PC-3 (cell line): Measurements from ENCODE around the gene RAD21L1. TPM values are rescaled to one million over a fixed set of nuclear protein-coding genes. Genes with fewer than 3 reads are reported as not detected.

ENCODE experiments used
- ATAC-seq: fragments of 200-7000 bp; cut with Tn5 transposase; 2 replicates; pipeline ENCODE4 v1.9.1; 2020; ENCODE audit warnings: mild to moderate bottlenecking, moderate library complexity
- BruUV-seq: library from RNA; stranded (reverse); fragments of 400-500 nt; replicated peaks from 2 replicates; lab custom pipeline; 2021; lab: Mats Ljungman, UMichigan
- CTCF ChIA-PET: fragments of 300-600 bp; sonication (Branson Sonifier 250); formaldehyde crosslinking; loops from one replicate; lab custom pipeline; 2022; ENCODE audit warnings: antibody characterized with exemption; lab: Charles Lee
- POLR2A ChIA-PET: fragments of 300-600 bp; sonication (Branson Sonifier 250); formaldehyde crosslinking; loops from one replicate; lab custom pipeline; 2022; ENCODE audit warnings: antibody characterized with exemption; ENCODE audit not compliant: unreplicated experiment; lab: Charles Lee
- DNase-seq: peaks from one replicate; pipeline ENCODE4 v3.0.0-alpha.2; 2015
- H2AFZ ChIP-seq: fragments of 300-600 bp; sonication (generic); 2 replicates; pipeline ENCODE4 v1.6.0; 2016; ENCODE audit warnings: antibody characterized with exemption, low read length
- H3F3A ChIP-seq: fragments of 300-600 bp; sonication (generic); one replicate; pipeline ENCODE4 v1.6.0; 2017; ENCODE audit warnings: antibody characterized with exemption, low read length, control low read depth, mild to moderate bottlenecking; ENCODE audit not compliant: unreplicated experiment
- H3K27ac ChIP-seq: fragments of 300-600 bp; sonication (generic); 2 replicates; pipeline ENCODE4 v1.5.1; 2016; ENCODE audit warnings: mild to moderate bottlenecking, low read length
- H3K27me3 ChIP-seq: fragments of 300-600 bp; sonication (generic); 2 replicates; pipeline ENCODE4 v1.6.1; 2016; ENCODE audit warnings: low read length, mixed read lengths
- H3K36me3 ChIP-seq: fragments of 300-600 bp; sonication (generic); 2 replicates; pipeline ENCODE4 v1.6.1; 2016; ENCODE audit warnings: low read depth, mixed run types, low read length, mixed read lengths
- H3K4me1 ChIP-seq: fragments of 300-600 bp; sonication (generic); 2 replicates; pipeline ENCODE4 v1.5.1; 2016; ENCODE audit warnings: low read length; ENCODE audit not compliant: insufficient read depth
- H3K4me2 ChIP-seq: fragments of 300-600 bp; sonication (generic); 2 replicates; pipeline ENCODE4 v1.6.0; 2016; ENCODE audit warnings: low read length
- H3K4me3 ChIP-seq: fragments of 300-600 bp; sonication (generic); 2 replicates; pipeline ENCODE4 v1.5.1; 2016; ENCODE audit warnings: mild to moderate bottlenecking, low read length, mixed read lengths
- H3K79me2 ChIP-seq: fragments of 300-600 bp; sonication (generic); 2 replicates; pipeline ENCODE4 v1.6.1; 2017; ENCODE audit warnings: low read length, mixed read lengths
- H3K9ac ChIP-seq: fragments of 300-600 bp; sonication (generic); 2 replicates; pipeline ENCODE4 v1.6.0; 2016; ENCODE audit warnings: mild to moderate bottlenecking, low read length
- H3K9me2 ChIP-seq: fragments of 300-600 bp; sonication (generic); replicated peaks from 2 replicates; pipeline ENCODE4 v1.6.1; 2016; ENCODE audit warnings: mixed run types, low read length, mixed read lengths
- H3K9me3 ChIP-seq: fragments of 300-600 bp; sonication (generic); 2 replicates; pipeline ENCODE4 v1.6.1; 2016; ENCODE audit warnings: low read length, mixed read lengths
- H4K20me1 ChIP-seq: fragments of 300-600 bp; sonication (generic); 2 replicates; pipeline ENCODE4 v1.6.1; 2016; ENCODE audit warnings: low read length, mixed read lengths
- CTCF ChIP-seq: fragments of 300-600 bp; sonication (generic); conservative IDR thresholded peaks from 2 replicates; pipeline ENCODE4 v1.5.1; 2017; ENCODE audit warnings: antibody characterized with exemption, low read depth, mild to moderate bottlenecking, low read length
- EZH2 ChIP-seq: fragments of 300-600 bp; sonication (generic); IDR thresholded peaks from one replicate; pipeline ENCODE4 v1.6.1; 2017; ENCODE audit warnings: antibody characterized with exemption, mild to moderate bottlenecking, low read length; ENCODE audit not compliant: unreplicated experiment
- EZH2phosphoT487 ChIP-seq: fragments of 300-600 bp; sonication (generic); IDR thresholded peaks from 2 replicates; pipeline ENCODE4 v1.6.1; 2018; ENCODE audit warnings: mild to moderate bottlenecking, antibody characterized with exemption, low read length, borderline replicate concordance
- intact Hi-C: fragments of 100-400 bp; cut with micrococcal nuclease; formaldehyde crosslinking; loops from 2 replicates; pipeline ENCODE4 v1.9.0; 2023
- total RNA-seq: library from RNA; depleted of rRNA; stranded (reverse); fragments of >200 nt; gene quantifications from 2 replicates; pipeline ENCODE4 v1.2.3, GENCODE V29; 2014

Gene RAD21L1
- total RNA-seq, 1 experiment from 2014 or later: 0.11 TPM

- Histone ChIP-seq H3K36me3 (0 out of 2 replicates have a peak, but pooled peaks cover 4% of the 10 kb centered on the region), H3K27me3 (no peaks in the 10 kb centered on the region), H2AFZ (no peak overlapping the region), H3K9ac (no peak overlapping the region), H3K4me2 (peak overlapping the region; percentile 21), H3K27ac (0 out of 2 replicates have a peak overlapping the region, but pooled peaks have one; percentile 5), H3K79me2 (no peaks in the 10 kb centered on the region), H3F3A (no peaks in the 10 kb centered on the region), H3K9me3 (no peaks in the 10 kb centered on the region), H3K9me2 (no peaks in the 10 kb centered on the region), H3K4me1 (peaks cover 13% of the 10 kb centered on the region), H3K4me3 (no peak overlapping the region), H4K20me1 (no peaks in the 10 kb centered on the region)
- intact Hi-C loops: no loop called here
- no peak for TF ChIP-seq EZH2phosphoT487
- TF ChIP-seq CTCF: no peak
- DNase-seq (no peak), ATAC-seq (no peak)
- no TSS peak for BruUV-seq
- ChIA-PET POLR2A (no interaction called here), CTCF (no interaction called here)
These were observed 74.4 kb downstream of the RAD21L1 start for GRCh38 chr20:1300083-1300840.

GRCh38 chr20:1301031-1301529, 75.2 kb downstream of the RAD21L1 start:
- Histone ChIP-seq H3K27me3 (no peaks in the 10 kb centered on the region), H3K9me3 (no peaks in the 10 kb centered on the region), H3K36me3 (0 out of 2 replicates have a peak, but pooled peaks cover 4% of the 10 kb centered on the region), H3K9ac (no peak overlapping the region), H3K4me3 (no peak overlapping the region), H3K4me2 (peak overlapping the region; percentile 21), H2AFZ (no peak overlapping the region), H4K20me1 (no peaks in the 10 kb centered on the region), H3K79me2 (no peaks in the 10 kb centered on the region), H3K4me1 (peaks cover 13% of the 10 kb centered on the region), H3K9me2 (no peaks in the 10 kb centered on the region), H3K27ac (0 out of 2 replicates have a peak overlapping the region, but pooled peaks have one; percentile 5), H3F3A (no peaks in the 10 kb centered on the region)
- CTCF ChIA-PET: no interaction called here
- TF ChIP-seq EZH2phosphoT487: no peak
- no peak for TF ChIP-seq EZH2
- TF ChIP-seq CTCF: no peak
- peak; percentile 74 for DNase-seq
- no TSS peak for BruUV-seq
- ATAC-seq: peak; percentile 65
- POLR2A ChIA-PET: no interaction called here
- intact Hi-C loops: no loop called here
